HUES48 (cell line): ENCODE measurements around the gene MARCHF4.

Source experiments
- H3K27ac ChIP-seq: one replicate; pipeline ENCODE4 v1.7.0; 2013; ENCODE audit warnings: low read depth, low read length, inconsistent platforms
- H3K27me3 ChIP-seq: 2 replicates; pipeline ENCODE4 v1.6.1; 2013; ENCODE audit warnings: mild to moderate bottlenecking, low read length; ENCODE audit not compliant: control insufficient read depth, insufficient read depth
- H3K36me3 ChIP-seq: 2 replicates; pipeline ENCODE4 v1.6.1; 2013; ENCODE audit warnings: low read length; ENCODE audit not compliant: control insufficient read depth, insufficient read depth
- H3K4me1 ChIP-seq: 2 replicates; pipeline ENCODE4 v1.6.1; 2013; ENCODE audit warnings: mild to moderate bottlenecking, low read length; ENCODE audit not compliant: control insufficient read depth, insufficient read depth
- H3K4me3 ChIP-seq: 2 replicates; pipeline ENCODE4 v1.5.1; 2013; ENCODE audit warnings: mild to moderate bottlenecking, low read depth, low read length
- H3K9ac ChIP-seq: 2 replicates; pipeline ENCODE4 v1.6.1; 2013; ENCODE audit warnings: mild to moderate bottlenecking, low read depth, low read length, moderate library complexity
- H3K9me3 ChIP-seq: 2 replicates; pipeline ENCODE4 v1.6.1; 2013; ENCODE audit warnings: low read length; ENCODE audit not compliant: control insufficient read depth, insufficient read depth

Gene MARCHF4

GRCh38 chr2:216408426-216409290 is 36.4 kb upstream of the MARCHF4 start:
- H3K9me3 ChIP-seq = no peaks in the 10 kb centered on the region
- peaks cover 20% of the 10 kb centered on the region for H3K4me1 ChIP-seq
- H3K4me3 ChIP-seq = no peak overlapping the region
- no peaks in the 10 kb centered on the region for H3K36me3 ChIP-seq
- no peak overlapping the region for H3K27ac ChIP-seq
- no peak overlapping the region for H3K9ac ChIP-seq
- H3K27me3 ChIP-seq = no peaks in the 10 kb centered on the region

DNA sequence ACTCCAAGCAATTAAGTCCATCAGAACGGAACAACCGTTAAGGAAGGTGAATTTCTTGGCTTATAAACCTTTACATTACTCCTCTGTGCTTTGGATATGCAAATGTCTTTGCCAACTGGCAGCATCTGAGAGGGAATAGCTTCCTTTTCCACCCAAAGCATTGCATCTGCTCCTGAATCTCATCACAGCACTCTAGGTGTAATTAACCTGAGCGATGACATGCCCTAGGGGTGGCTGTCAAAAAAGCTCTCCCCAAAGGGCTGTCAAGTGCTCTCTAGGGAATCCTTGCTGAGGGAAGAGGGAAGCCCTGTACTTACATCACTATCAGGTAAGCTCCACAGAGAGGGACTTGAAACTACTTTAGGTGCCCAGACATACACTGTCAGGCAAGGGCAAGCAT is 34.5 kb upstream of the MARCHF4 start:
- no peaks in the 10 kb centered on the region for H3K36me3 ChIP-seq
- H3K27me3 ChIP-seq = no peaks in the 10 kb centered on the region
- no peaks in the 10 kb centered on the region for H3K9me3 ChIP-seq
- H3K9ac ChIP-seq = no peak overlapping the region
- peaks cover 16% of the 10 kb centered on the region for H3K4me1 ChIP-seq
- no peak overlapping the region for H3K4me3 ChIP-seq
- no peak overlapping the region for H3K27ac ChIP-seq

DNA sequence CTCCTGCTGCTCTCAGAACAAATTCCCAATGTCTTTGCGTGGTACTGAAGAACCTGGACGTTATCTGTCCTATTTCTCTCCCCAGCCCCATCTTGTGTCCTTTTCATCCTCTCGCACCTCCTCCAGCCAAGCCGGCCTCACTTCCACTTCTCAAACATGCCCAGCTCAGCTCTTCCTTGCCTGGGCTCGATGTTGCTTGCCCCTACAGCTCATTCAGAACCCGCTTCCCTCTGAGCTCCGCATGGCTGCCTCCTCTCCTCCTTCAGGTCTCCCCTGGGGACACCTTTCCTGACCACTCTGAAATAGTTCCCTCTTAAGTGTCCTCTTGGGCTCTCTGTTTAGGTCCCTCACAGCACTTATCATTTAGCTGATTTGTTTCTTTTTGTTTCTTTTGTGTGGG is 33.3 kb upstream of the MARCHF4 start:
- no peaks in the 10 kb centered on the region for H3K27me3 ChIP-seq
- H3K4me3 ChIP-seq = no peak overlapping the region
- H3K27ac ChIP-seq = no peak overlapping the region
- H3K36me3 ChIP-seq = no peaks in the 10 kb centered on the region
- H3K9ac ChIP-seq = no peak overlapping the region
- peaks cover 16% of the 10 kb centered on the region for H3K4me1 ChIP-seq
- no peaks in the 10 kb centered on the region for H3K9me3 ChIP-seq

GRCh38 chr2:216404010-216404618 is 31.8 kb upstream of the MARCHF4 start:
- Histone ChIP-seq H3K27ac (no peak overlapping the region), H3K27me3 (no peaks in the 10 kb centered on the region), H3K9ac (no peak overlapping the region), H3K4me3 (no peak overlapping the region), H3K9me3 (no peaks in the 10 kb centered on the region), H3K36me3 (no peaks in the 10 kb centered on the region), H3K4me1 (peaks cover 15% of the 10 kb centered on the region)

- Histone ChIP-seq H3K9me3 (no peaks in the 10 kb centered on the region), H3K27me3 (no peaks in the 10 kb centered on the region), H3K9ac (no peak overlapping the region), H3K4me1 (peaks cover 5% of the 10 kb centered on the region; the same call in 1 of the 2 replicates), H3K4me3 (no peak overlapping the region), H3K36me3 (no peaks in the 10 kb centered on the region), H3K27ac (no peak overlapping the region)
Observed at GRCh38 chr2:216402751-216403150, 30.5 kb upstream of the MARCHF4 start.

- Histone ChIP-seq H3K27ac (no peak overlapping the region), H3K4me1 (no peaks in the 10 kb centered on the region), H3K4me3 (no peak overlapping the region), H3K36me3 (no peaks in the 10 kb centered on the region), H3K9ac (no peak overlapping the region), H3K27me3 (no peaks in the 10 kb centered on the region), H3K9me3 (no peaks in the 10 kb centered on the region)
Observed at GRCh38 chr2:216399621-216400020, 27.3 kb upstream of the MARCHF4 start.

- no peaks in the 10 kb centered on the region for H3K9me3 ChIP-seq
- H3K4me1 ChIP-seq = peaks cover 4% of the 10 kb centered on the region
- H3K27ac ChIP-seq = no peak overlapping the region
- H3K4me3 ChIP-seq = no peak overlapping the region
- no peak overlapping the region for H3K9ac ChIP-seq
- no peaks in the 10 kb centered on the region for H3K36me3 ChIP-seq
- H3K27me3 ChIP-seq = no peaks in the 10 kb centered on the region
Observed at GRCh38 chr2:216394881-216395280, 22.6 kb upstream of the MARCHF4 start.

DNA sequence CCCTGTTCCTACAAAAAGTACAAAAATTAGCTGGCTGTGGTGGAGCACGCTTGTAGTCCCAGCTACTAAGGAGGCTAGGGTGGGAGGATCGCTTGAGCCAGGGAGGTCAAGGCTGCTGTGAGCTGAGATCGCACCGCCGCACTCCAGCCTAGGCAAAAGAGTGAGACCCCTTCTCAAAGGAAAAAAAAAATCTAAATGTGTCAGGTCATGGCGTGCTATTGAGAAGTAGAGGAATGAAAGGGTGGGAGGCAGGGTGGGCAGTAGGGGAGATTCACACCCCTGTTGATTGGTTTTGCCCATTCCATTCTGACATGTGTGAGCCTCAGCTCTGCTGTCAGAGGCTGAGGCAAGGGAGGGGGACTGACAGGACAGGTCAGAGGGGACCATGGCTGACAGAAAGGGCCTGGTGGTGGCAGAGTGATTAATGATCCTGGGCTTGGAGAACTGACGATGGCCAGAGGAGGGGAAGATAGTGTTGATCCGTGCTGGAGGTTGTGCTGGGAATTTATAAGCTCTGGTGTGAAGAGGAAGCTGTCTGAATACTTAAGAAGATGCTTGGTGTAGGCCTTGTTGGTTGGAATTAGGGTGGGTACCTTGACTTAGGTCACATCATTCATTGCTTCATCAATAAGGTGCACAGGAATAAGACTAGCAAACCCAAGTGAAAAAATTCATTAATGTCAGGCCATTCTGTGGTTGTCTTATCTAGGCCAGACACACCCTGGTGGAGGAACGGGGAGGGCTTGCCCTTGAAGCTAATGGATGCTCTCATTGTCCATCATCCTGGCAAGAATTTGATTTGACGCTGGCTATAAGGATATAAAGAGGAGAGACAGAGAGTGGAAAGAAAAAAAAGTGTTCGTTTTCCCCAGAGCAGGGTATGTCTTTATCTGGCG is 20.9 kb upstream of the MARCHF4 start:
- Histone ChIP-seq H3K27ac (no peak overlapping the region), H3K9me3 (no peaks in the 10 kb centered on the region)

GRCh38 chr2:216392018-216392562 is 19.8 kb upstream of the MARCHF4 start:
- Histone ChIP-seq H3K27me3 (no peaks in the 10 kb centered on the region), H3K27ac (no peak overlapping the region), H3K9me3 (no peaks in the 10 kb centered on the region), H3K4me1 (peaks cover 4% of the 10 kb centered on the region), H3K4me3 (no peak overlapping the region), H3K9ac (no peak overlapping the region), H3K36me3 (no peaks in the 10 kb centered on the region)

More for the DNA sequence above, 20.9 kb upstream of the MARCHF4 start:
- no peaks in the 10 kb centered on the region for H3K27me3 ChIP-seq
- H3K9ac ChIP-seq = no peak overlapping the region
- H3K36me3 ChIP-seq = no peaks in the 10 kb centered on the region
- H3K4me3 ChIP-seq = no peak overlapping the region
- H3K4me1 ChIP-seq = peaks cover 4% of the 10 kb centered on the region

DNA sequence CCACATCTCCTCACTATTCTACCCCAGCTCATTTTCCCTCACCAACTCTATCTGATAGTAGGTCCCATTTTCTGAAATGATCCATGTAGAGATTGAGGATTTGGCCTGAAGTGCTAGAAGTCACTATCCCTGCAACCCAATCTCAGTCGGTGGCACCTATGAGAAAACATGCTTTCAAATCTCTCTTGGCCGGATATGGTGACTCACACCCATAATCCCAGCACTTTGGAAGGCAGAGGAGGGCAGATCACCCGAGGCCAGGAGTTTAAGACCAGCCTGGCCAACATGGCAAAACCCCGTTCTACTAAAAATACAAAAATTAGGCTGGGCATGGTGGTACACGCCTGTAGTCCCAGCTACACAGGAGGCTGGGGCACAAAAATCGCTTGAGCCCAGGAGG is 19.1 kb upstream of the MARCHF4 start:
- Histone ChIP-seq H3K36me3 (no peaks in the 10 kb centered on the region), H3K4me3 (no peak overlapping the region), H3K27ac (no peak overlapping the region), H3K27me3 (no peaks in the 10 kb centered on the region), H3K9me3 (no peaks in the 10 kb centered on the region), H3K4me1 (peaks cover 4% of the 10 kb centered on the region), H3K9ac (no peak overlapping the region)
